HUES48 (cell line): ENCODE results near the gene ST6GALNAC3.

Experiments
- H3K27ac ChIP-seq: one replicate; pipeline ENCODE4 v1.7.0; 2013; ENCODE audit warnings: low read depth, low read length, inconsistent platforms
- H3K27me3 ChIP-seq: 2 replicates; pipeline ENCODE4 v1.6.1; 2013; ENCODE audit warnings: mild to moderate bottlenecking, low read length; ENCODE audit not compliant: control insufficient read depth, insufficient read depth
- H3K36me3 ChIP-seq: 2 replicates; pipeline ENCODE4 v1.6.1; 2013; ENCODE audit warnings: low read length; ENCODE audit not compliant: control insufficient read depth, insufficient read depth
- H3K4me1 ChIP-seq: 2 replicates; pipeline ENCODE4 v1.6.1; 2013; ENCODE audit warnings: mild to moderate bottlenecking, low read length; ENCODE audit not compliant: control insufficient read depth, insufficient read depth
- H3K4me3 ChIP-seq: 2 replicates; pipeline ENCODE4 v1.5.1; 2013; ENCODE audit warnings: mild to moderate bottlenecking, low read depth, low read length
- H3K9ac ChIP-seq: 2 replicates; pipeline ENCODE4 v1.6.1; 2013; ENCODE audit warnings: mild to moderate bottlenecking, low read depth, low read length, moderate library complexity
- H3K9me3 ChIP-seq: 2 replicates; pipeline ENCODE4 v1.6.1; 2013; ENCODE audit warnings: low read length; ENCODE audit not compliant: control insufficient read depth, insufficient read depth

The ST6GALNAC3 gene

DNA sequence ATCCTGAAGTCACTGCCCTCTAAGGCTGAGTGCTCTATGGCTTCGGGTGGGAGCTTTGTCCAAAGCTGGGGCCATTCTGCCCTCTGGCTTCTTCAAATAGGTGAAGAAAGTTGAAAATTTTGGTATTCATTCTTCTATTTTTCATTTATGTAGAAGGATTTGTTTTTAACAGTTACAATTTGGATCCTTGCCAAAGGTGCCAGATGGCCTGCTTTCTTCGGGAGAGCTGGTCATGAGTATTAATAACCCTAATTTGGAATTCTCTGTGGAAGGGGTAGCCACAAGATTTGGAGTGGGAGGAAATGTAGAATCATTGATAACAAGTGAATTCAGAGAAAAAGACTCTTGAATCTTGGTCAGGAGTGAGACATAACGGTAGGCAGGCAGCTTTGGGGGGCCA lies 422.3 kb downstream of the ST6GALNAC3 start:
- Histone ChIP-seq H3K9me3 (no peaks in the 10 kb centered on the region), H3K4me3 (no peak overlapping the region), H3K27me3 (no peaks in the 10 kb centered on the region), H3K9ac (no peak overlapping the region), H3K27ac (no peak overlapping the region), H3K36me3 (no peaks in the 10 kb centered on the region), H3K4me1 (peaks cover 27% of the 10 kb centered on the region)

DNA sequence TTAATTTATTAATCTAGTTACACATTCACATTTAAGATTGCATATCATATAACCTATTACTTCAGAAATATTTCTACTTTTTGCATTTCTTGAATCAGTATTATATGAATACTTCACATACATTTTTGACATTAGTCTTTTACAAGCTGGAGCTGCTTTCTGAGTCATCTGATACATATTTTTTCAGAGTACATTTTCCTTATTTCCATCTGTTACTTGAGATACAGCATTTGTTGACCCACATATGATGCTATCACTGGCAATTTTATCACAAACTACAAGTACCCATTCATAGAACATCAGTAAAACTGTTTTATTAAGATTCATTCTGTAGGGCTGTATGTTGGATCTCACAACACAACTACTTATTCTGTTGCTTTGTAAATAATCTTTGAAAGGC lies 425.6 kb downstream of the ST6GALNAC3 start:
- Histone ChIP-seq H3K4me1 (peaks cover 39% of the 10 kb centered on the region), H3K9me3 (no peaks in the 10 kb centered on the region), H3K27me3 (no peaks in the 10 kb centered on the region), H3K27ac (peak overlapping the region; percentile 15), H3K36me3 (no peaks in the 10 kb centered on the region), H3K4me3 (no peak overlapping the region), H3K9ac (no peak overlapping the region)

DNA sequence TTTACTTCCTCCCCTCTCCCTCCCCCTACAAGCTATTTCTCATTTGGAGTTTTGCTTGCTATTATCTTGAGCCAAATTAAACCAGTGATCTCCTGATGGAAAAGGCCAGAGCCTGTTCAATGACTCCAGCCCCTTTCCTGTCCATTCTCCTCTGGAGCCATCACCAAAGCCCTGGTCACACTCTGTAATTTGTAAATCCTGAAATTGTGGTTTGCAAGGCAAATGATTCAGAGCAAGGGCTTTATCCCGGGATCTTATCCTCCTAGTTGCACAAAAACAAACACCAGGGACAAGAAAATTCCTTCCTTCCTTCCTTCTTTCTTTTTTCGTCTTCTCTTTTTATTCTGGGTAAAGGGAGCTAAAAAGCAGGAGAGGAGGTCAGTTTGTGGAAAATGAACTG lies 426.6 kb downstream of the ST6GALNAC3 start:
- Histone ChIP-seq H3K27me3 (no peaks in the 10 kb centered on the region), H3K27ac (peak overlapping the region; percentile 91), H3K4me1 (peaks cover 37% of the 10 kb centered on the region), H3K9ac (peak overlapping the region; percentile 11; the same call in 1 of the 2 replicates), H3K36me3 (no peaks in the 10 kb centered on the region), H3K9me3 (no peaks in the 10 kb centered on the region), H3K4me3 (peak overlapping the region; percentile 32; the same call in 1 of the 2 replicates)

DNA sequence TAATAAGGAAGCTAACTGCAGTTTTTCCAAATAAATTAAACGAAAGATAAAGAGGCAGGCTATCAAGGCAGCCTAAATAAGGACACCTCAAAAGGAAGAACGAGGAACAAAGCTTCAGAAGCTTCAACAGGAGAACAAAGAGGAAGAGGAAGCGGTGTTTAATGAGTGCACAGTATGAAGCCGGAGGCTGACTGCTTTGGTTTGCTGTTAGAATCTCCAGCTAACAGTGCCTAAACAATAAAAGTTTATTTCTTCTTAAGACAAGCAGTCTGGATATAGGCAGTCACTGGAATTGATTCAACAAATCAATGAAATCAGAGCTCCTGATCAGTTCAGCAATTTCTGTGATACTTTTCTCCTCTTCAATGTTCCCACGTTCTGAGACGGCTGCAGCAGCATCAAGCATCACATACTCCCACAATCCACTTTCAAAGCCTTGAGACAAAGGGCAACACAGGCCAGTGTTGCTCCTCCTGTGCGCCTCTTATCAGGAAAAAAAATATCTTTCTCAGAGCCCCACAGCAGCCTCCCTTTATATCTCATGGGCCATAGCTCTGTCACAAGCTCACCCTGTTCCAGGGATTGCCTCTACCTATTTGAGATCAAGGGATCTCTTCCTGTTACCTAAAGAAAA lies 427.2 kb downstream of the ST6GALNAC3 start:
- Histone ChIP-seq H3K9ac (peak overlapping the region; percentile 11; the same call in 1 of the 2 replicates), H3K27ac (peak overlapping the region; percentile 91), H3K4me1 (peaks cover 37% of the 10 kb centered on the region)

DNA sequence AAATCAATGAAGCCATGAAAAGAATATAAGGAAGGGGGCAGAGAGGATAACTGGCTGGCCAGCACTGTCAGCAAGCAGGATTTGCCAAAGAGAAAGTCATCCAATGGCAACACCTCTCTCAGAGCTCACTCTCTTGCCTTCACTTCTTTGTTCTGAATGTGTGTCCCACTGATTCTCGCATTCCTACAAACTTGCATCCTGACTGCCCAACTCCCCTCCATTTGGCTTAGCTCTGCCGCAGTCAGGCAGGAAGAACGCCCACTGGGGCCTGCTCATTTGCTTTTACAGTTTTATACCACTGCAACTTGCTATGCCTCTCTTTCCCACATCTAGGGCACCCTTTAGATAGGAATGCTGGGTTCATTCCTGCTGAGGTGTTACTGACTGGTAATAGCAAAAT lies 428.6 kb downstream of the ST6GALNAC3 start:
- Histone ChIP-seq H3K9me3 (no peaks in the 10 kb centered on the region), H3K36me3 (no peaks in the 10 kb centered on the region), H3K4me3 (no peak overlapping the region), H3K4me1 (peaks cover 37% of the 10 kb centered on the region), H3K9ac (no peak overlapping the region), H3K27ac (peak overlapping the region; percentile 91), H3K27me3 (no peaks in the 10 kb centered on the region)

More for the DNA sequence above, 427.2 kb downstream of the ST6GALNAC3 start:
- Histone ChIP-seq H3K9me3 (no peaks in the 10 kb centered on the region), H3K27me3 (no peaks in the 10 kb centered on the region), H3K4me3 (peak overlapping the region; percentile 32; the same call in 1 of the 2 replicates), H3K36me3 (no peaks in the 10 kb centered on the region)

DNA sequence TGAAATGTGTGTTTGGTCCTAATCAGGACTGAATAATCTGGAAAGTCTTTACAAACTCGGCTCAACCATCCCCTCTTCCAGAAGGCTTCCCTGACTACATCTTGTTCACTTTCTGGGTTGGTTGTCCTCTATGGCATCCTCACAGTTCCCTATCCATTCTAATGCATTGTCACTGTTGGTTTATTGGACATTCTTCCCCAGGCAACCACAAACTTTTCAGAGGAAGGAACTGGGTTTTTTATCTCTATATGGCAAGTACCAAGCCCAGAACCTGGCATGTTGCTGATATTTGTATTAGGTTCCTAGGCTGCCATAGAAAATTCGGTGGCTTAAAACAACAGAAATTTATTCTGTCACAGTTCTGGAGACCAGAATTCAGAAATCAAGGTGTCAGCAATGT lies 429.2 kb downstream of the ST6GALNAC3 start:
- Histone ChIP-seq H3K9me3 (no peaks in the 10 kb centered on the region), H3K27ac (peak overlapping the region; percentile 91), H3K9ac (no peak overlapping the region), H3K4me3 (no peak overlapping the region), H3K36me3 (no peaks in the 10 kb centered on the region), H3K4me1 (peaks cover 37% of the 10 kb centered on the region), H3K27me3 (no peaks in the 10 kb centered on the region)

DNA sequence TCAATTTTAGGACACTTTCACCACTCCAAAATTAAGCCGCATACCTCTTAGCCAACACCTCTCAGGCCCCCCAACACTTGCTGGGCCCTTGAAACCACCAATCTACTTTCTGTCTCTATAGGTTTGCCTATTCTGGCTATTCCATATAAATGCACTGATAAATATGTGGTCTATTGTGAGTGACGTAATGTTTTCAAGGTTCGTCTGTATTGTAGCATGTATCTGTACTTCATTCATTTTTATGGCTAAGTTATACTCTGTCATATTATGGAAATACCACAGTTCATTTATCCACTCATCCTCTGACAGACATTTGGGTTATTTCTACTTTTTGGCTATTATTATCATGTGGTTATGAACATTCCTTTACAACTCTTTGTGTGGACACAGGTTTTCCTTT lies 432.8 kb downstream of the ST6GALNAC3 start:
- Histone ChIP-seq H3K4me1 (peaks cover 26% of the 10 kb centered on the region), H3K4me3 (no peak overlapping the region), H3K9ac (no peak overlapping the region), H3K27me3 (no peaks in the 10 kb centered on the region), H3K9me3 (no peaks in the 10 kb centered on the region), H3K36me3 (no peaks in the 10 kb centered on the region), H3K27ac (no peak overlapping the region)

DNA sequence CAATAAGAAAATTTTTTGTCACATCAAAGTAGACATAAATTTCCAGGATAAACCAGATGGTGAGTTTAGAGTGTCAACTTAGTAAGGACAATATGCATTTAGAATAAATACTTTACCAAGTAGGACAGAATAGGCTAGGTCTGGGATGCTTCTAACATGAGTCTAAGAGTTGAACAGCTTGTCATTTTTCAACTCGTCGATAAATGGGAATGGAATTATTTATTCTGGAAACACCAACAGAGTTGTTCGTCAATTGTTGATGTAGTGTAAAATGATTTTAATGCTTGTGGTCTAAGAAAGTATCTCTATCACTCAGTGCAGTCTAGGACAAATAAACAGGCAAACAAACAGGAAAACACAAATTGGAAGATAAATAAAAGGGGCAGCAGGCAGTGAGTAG lies 434.3 kb downstream of the ST6GALNAC3 start:
- H3K4me3 ChIP-seq: no peak overlapping the region
- no peaks in the 10 kb centered on the region for H3K36me3 ChIP-seq
- no peak overlapping the region for H3K9ac ChIP-seq
- H3K4me1 ChIP-seq: peaks cover 12% of the 10 kb centered on the region
- no peaks in the 10 kb centered on the region for H3K27me3 ChIP-seq
- no peak overlapping the region for H3K27ac ChIP-seq
- H3K9me3 ChIP-seq: no peaks in the 10 kb centered on the region

DNA sequence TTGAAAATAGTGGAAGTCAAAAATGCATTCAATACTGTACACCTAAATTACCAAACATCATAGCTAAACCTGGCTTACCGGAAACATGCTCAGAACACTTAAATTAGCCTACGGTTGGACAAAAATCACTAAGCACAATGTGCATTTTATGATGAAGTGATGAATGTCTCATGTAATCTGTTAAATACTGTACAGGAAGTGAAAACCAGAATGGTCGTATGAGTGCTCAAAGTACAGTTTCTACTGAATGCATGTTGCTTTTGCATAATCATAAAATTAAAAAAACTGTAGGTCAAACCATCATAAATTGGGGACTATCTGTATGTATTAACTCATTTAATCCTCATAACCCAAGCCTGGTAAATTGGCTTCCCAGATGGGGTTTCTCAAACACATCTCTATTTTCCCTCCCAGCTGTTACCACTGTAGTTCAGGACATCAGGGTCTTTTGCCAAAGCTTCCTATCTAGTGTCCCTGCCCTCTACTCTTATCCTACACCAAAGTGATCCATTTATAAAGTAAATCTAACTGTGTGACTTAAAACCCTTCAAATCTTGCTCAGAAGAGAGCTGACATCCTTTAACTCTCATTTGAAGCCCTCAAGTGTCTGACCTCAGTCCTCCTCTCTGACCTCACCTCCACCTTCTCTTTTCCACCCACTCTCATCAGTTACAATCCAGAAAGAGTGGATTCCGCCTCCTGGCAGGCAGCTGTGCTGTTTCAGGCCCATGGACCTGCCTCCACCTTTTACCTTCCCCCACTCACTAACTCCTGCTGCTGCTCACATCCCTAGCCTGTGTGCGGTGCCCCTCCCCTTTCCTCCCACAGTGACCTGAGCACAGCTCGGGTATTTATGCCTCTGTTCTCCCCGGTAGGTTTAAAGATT lies 436.4 kb downstream of the ST6GALNAC3 start:
- H3K36me3 ChIP-seq: no peaks in the 10 kb centered on the region
- H3K27ac ChIP-seq: peak overlapping the region; percentile 38
- no peak overlapping the region for H3K4me3 ChIP-seq

DNA sequence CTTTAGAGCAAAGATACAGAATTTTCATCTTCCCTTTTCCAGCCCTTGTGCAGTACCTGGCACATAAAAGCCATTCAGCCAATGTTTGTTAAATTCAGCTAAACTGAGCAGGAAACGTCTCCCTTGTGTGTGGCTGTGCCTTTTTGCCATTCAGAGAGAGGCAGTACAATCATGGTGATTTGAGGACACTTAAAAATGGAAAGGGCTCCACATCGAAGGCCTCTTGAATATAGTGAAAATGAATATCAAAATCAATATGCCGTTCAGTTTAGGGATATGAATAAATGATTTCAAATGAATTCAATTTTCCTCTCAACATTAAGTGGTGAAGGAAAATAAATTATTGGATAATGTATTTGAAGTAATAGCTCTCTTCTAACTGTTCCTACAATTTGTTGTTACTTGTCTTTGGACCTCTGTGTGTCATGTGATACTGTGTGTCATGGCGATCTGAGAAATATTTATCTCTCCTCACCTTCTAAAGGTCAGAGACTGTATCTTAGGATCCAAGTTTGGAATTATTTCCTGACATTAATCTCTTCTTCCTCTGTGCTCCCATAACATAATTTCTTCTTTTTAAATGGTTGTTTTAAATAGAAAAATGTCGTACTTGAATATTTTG lies 437.1 kb downstream of the ST6GALNAC3 start:
- Histone ChIP-seq H3K9me3 (no peaks in the 10 kb centered on the region), H3K27me3 (no peaks in the 10 kb centered on the region), H3K4me1 (peaks cover 12% of the 10 kb centered on the region), H3K4me3 (no peak overlapping the region), H3K27ac (peak overlapping the region; percentile 38), H3K9ac (no peak overlapping the region), H3K36me3 (no peaks in the 10 kb centered on the region)

More for the DNA sequence above, 436.4 kb downstream of the ST6GALNAC3 start:
- no peaks in the 10 kb centered on the region for H3K9me3 ChIP-seq
- no peak overlapping the region for H3K9ac ChIP-seq
- H3K4me1 ChIP-seq: peaks cover 12% of the 10 kb centered on the region
- no peaks in the 10 kb centered on the region for H3K27me3 ChIP-seq

DNA sequence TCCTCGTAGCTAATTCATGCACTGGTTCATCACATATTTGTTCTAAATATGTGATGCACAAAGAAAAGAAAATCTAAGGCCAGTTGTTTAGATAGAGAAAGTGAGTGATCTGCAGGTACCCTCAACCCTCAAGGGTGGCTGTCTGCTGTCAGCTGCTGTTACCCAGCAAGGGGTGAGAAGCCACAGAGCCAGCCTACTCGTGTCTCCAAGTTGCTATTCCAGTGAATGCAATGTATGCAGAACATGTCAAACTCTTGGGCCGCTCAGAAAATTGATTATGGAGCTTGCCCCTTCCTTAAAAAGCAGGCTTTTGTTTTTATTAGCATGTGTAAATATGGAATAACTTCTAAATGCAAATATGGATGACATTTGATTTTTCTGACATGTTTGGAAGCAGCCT lies 456.4 kb downstream of the ST6GALNAC3 start:
- Histone ChIP-seq H3K27ac (no peak overlapping the region), H3K9ac (no peak overlapping the region), H3K4me1 (no peaks in the 10 kb centered on the region), H3K4me3 (no peak overlapping the region), H3K9me3 (no peaks in the 10 kb centered on the region), H3K36me3 (no peaks in the 10 kb centered on the region), H3K27me3 (no peaks in the 10 kb centered on the region)
